ENCODE data around the gene SULT1A4.
"Not testable (repeated sequence)": the region's sequence is repeated elsewhere in the genome, so short reads cannot be mapped to it uniquely, and the experiment has no call there.

SULT1A4 gene

DNA sequence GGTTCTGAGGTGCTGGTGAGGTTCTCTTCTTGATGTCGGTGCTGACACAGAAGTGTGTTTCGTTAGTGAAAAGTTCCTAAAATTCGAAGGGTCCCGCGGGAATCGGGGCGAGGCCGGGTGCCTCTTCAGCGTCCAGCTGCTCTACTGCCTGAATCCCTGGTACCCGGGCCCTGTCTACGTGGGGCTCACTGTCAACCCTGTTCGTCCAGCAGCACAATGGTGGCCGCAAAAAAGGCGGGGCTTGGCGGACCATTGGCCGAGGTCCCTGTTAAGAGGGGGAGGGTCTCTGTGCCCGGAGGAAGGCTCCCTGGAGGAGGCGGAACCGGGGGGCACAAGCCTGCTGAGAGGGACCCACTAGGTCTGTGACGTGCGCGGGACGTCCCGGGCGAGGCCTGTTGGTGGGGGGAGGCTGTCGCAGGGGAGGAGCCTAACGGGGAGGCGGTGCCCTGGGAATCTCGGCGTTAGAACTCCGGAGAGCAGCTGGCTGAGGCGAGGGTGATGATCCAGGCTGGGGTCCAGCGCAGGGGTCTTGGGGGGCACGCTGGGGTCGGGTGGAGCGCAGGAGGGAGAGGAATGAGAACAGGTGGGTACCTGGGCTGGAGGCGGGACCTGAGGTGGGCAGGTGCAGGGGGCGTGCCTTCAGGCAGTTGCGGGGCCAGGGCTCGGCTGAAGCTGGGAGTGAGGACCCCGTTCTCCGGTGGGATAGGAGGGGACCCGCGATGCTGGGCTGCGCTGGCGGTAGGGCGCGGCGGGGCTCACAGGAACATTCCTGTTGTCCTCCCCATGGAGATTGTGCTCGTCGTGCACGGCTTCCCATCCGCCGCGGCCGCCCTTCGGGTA lies 6.5 kb downstream of the SULT1A4 start:
- H3K4me2 ChIP-seq (ENCODE audit: low read length); H4K20me1 ChIP-seq (ENCODE audit: control insufficient read depth, insufficient read depth, low read depth, low read length); H3K27me3 ChIP-seq (ENCODE audit: control insufficient read depth, low read length): not testable (repeated sequence)

DNA sequence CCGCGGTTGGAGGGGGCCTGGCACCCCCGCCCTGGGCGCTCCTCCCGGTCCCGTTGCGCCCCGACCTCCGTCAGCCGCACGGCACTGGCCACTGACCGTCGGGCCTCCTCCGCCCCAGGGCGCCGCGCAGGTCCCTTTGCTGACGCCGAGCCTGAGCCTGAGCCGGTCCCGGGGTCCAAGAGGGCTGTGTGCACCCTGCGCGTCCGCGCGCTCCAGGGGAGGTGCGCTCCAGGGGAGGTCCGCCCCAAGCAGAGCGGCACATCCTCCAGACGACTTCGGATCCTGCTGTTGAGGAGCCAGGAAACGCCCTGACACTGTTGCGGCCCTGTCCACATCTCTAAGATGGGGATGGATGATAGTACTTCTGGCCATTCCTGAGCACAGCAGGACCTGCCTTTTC lies 7.2 kb downstream of the SULT1A4 start:
- H3K9me2 ChIP-seq (replicated peaks; ENCODE audit: control insufficient read depth, low read length); H3K4me2 ChIP-seq (ENCODE audit: low read length); H4K20me1 ChIP-seq (ENCODE audit: control insufficient read depth, insufficient read depth, low read depth, low read length): not testable (repeated sequence)

More for the DNA sequence above, 6.5 kb downstream of the SULT1A4 start:
- H3F3A ChIP-seq (ENCODE audit: control insufficient read depth, insufficient read depth); H3K4me1 ChIP-seq (ENCODE audit: control insufficient read depth, low read length); H3K4me3 ChIP-seq (ENCODE audit: low read length); H3K79me2 ChIP-seq (ENCODE audit: control insufficient read depth, low read length); H3K9me2 ChIP-seq (replicated peaks; ENCODE audit: control insufficient read depth, low read length); H3K36me3 ChIP-seq (ENCODE audit: control insufficient read depth, low read length); H3K27ac ChIP-seq (ENCODE audit: low read depth, low read length); H3K9me3 ChIP-seq (ENCODE audit: control insufficient read depth, insufficient read depth, low read length): not testable (repeated sequence)

DNA sequence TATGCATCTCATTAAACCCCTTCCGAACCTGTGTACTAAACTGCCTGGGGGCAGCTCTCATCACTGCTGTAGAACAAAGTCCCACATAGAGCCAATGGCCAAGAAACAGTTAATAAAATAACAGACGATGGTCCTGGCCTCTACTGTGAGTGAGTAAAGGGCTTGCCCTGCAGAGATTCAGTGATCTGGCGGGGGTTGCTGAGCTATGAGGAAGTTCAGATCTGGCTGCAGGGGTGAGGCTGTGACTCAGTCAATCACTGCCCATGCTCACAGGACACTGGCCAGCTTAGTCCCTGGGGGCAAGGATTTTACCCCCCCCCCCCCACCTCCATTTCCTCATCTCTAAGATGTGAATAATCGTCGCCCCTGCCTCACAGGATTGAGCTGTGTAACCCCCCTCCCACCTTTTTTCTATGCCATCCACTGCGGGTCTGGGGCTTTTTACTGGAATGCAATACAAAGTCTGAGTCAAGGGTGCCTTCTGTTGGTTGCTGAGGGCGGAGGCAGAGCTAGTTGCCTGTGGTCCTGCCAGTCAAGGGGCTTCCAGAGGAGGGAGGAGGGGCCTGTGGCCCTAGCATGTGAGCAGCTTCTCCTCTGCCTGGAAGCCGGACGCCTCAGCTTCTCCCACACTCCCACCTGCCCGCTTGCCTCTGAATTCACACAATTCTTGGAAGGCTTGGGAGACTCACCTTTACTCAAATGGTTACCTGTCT lies 8.1 kb downstream of the SULT1A4 start:
- H3K4me2 ChIP-seq (ENCODE audit: low read length); H3K4me3 ChIP-seq (ENCODE audit: low read length); H3K9me3 ChIP-seq (ENCODE audit: control insufficient read depth, insufficient read depth, low read length); H4K20me1 ChIP-seq (ENCODE audit: control insufficient read depth, insufficient read depth, low read depth, low read length); H3K79me2 ChIP-seq (ENCODE audit: control insufficient read depth, low read length); H3K36me3 ChIP-seq (ENCODE audit: control insufficient read depth, low read length); H3K4me1 ChIP-seq (ENCODE audit: control insufficient read depth, low read length); H3K27me3 ChIP-seq (ENCODE audit: control insufficient read depth, low read length); H3K9me2 ChIP-seq (replicated peaks; ENCODE audit: control insufficient read depth, low read length); H3F3A ChIP-seq (ENCODE audit: control insufficient read depth, insufficient read depth); H3K27ac ChIP-seq (ENCODE audit: low read depth, low read length): not testable (repeated sequence)

More for the DNA sequence above, 7.2 kb downstream of the SULT1A4 start:
- not testable (repeated sequence) for H3K79me2 ChIP-seq (ENCODE audit: control insufficient read depth, low read length); H3K27ac ChIP-seq (ENCODE audit: low read depth, low read length); H3K36me3 ChIP-seq (ENCODE audit: control insufficient read depth, low read length); H3K4me1 ChIP-seq (ENCODE audit: control insufficient read depth, low read length); H3K4me3 ChIP-seq (ENCODE audit: low read length); H3F3A ChIP-seq (ENCODE audit: control insufficient read depth, insufficient read depth); H3K9me3 ChIP-seq (ENCODE audit: control insufficient read depth, insufficient read depth, low read length); H3K27me3 ChIP-seq (ENCODE audit: control insufficient read depth, low read length)

DNA sequence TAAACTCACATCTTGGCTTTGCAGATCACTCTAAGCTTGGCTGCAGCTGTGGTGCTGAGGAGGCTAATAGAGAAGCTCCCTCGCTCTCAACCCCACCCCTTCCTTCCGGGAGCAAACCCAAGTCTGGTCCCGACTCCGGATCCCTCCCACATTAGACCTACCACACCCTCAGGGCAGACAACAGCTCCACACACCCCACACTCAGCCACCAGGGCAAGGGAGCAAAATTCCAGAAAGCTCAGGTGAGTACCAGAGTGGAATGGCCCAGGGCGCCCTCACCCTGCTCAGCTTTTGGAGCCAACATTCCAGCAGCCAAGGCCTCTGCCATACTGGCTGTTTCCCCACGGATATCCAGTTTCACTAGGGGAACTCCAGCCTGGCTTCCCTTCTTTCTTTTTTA lies 9.9 kb downstream of the SULT1A4 start:
- not testable (repeated sequence) for H3K27ac ChIP-seq (ENCODE audit: low read depth, low read length); H3K4me3 ChIP-seq (ENCODE audit: low read length); H3K27me3 ChIP-seq (ENCODE audit: control insufficient read depth, low read length); H3F3A ChIP-seq (ENCODE audit: control insufficient read depth, insufficient read depth); H4K20me1 ChIP-seq (ENCODE audit: control insufficient read depth, insufficient read depth, low read depth, low read length); H3K9me3 ChIP-seq (ENCODE audit: control insufficient read depth, insufficient read depth, low read length); H3K79me2 ChIP-seq (ENCODE audit: control insufficient read depth, low read length); H3K4me1 ChIP-seq (ENCODE audit: control insufficient read depth, low read length); H3K36me3 ChIP-seq (ENCODE audit: control insufficient read depth, low read length); H3K9me2 ChIP-seq (replicated peaks; ENCODE audit: control insufficient read depth, low read length)
- peak overlapping the region; percentile 37; the same call in 1 of the 2 replicates for H3K4me2 ChIP-seq (ENCODE audit: low read length)

DNA sequence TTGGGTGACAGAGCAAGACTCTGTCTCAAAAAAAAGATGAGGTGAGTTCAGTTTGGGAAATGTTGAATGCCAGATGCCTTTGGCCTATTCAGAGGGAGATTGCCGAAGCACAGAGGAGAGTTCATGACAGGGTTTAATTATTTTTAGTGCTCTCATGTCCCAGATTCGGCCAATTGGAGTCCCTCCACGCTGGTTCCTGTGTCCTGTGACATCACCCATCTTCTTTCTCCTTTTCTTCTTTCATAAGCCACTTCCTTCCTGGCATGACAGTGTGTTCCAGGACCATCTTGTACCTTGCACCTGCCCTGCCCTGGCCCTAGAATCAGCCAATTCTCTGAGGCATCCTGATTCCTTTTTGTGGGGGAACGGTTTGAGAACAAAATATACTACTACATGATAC lies 12.4 kb downstream of the SULT1A4 start:
- H3F3A ChIP-seq (ENCODE audit: control insufficient read depth, insufficient read depth); H3K27ac ChIP-seq (ENCODE audit: low read depth, low read length); H3K4me1 ChIP-seq (ENCODE audit: control insufficient read depth, low read length); H3K79me2 ChIP-seq (ENCODE audit: control insufficient read depth, low read length); H4K20me1 ChIP-seq (ENCODE audit: control insufficient read depth, insufficient read depth, low read depth, low read length); H3K4me2 ChIP-seq (ENCODE audit: low read length); H3K9me2 ChIP-seq (replicated peaks; ENCODE audit: control insufficient read depth, low read length); H3K36me3 ChIP-seq (ENCODE audit: control insufficient read depth, low read length); H3K4me3 ChIP-seq (ENCODE audit: low read length); H3K9me3 ChIP-seq (ENCODE audit: control insufficient read depth, insufficient read depth, low read length); H3K27me3 ChIP-seq (ENCODE audit: control insufficient read depth, low read length): not testable (repeated sequence)

DNA sequence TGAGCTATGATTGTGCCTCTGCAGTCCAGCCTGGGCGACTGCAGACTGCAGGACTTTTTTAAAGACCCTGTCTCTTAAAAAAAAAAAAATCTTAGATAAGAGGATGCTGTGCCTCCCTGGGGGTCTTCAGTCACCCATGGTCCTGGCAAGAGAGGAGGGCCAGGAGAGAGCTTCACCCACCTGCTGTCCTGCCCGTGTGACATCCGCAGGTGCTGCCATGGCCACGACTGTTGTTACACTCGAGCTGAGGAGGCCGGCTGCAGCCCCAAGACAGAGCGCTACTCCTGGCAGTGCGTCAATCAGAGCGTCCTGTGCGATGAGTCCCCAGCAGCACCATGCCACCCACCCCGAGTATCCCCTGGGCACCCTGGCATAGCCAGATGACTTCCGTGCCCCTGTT lies 22.6 kb downstream of the SULT1A4 start:
- not testable (repeated sequence) for H3K79me2 ChIP-seq (ENCODE audit: control insufficient read depth, low read length); H3F3A ChIP-seq (ENCODE audit: control insufficient read depth, insufficient read depth); H3K4me1 ChIP-seq (ENCODE audit: control insufficient read depth, low read length); H3K27me3 ChIP-seq (ENCODE audit: control insufficient read depth, low read length); H3K36me3 ChIP-seq (ENCODE audit: control insufficient read depth, low read length); H4K20me1 ChIP-seq (ENCODE audit: control insufficient read depth, insufficient read depth, low read depth, low read length); H3K4me3 ChIP-seq (ENCODE audit: low read length); H3K9me2 ChIP-seq (replicated peaks; ENCODE audit: control insufficient read depth, low read length); H3K9me3 ChIP-seq (ENCODE audit: control insufficient read depth, insufficient read depth, low read length)
- Histone ChIP-seq H3K27ac (ENCODE audit: low read depth, low read length) (peak overlapping the region; percentile 60), H3K4me2 (ENCODE audit: low read length) (0 out of 2 replicates have a peak overlapping the region, but pooled peaks have one; percentile 27)

DNA sequence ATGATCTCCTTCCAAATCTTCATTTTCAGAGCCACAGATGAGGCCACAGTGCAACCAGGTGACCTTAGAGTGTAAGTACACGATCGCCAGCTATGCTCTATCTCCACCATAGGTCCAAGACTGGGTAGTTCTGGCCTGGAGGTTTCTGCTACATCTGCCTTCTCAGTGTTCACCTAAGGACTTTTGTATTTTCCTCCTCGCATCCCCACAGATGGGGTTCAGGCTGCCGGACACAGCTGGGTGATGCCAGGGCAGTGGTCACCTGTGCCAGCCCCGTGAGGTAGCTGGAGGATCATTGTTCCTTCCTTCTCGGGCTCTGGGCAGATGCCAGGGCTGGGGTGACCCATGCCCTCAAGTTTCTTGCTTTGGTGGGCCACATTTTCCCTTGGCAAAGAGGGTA lies 46.6 kb downstream of the SULT1A4 start, which contains the start of gene NPIPB12:
Gene NPIPB12 (minus strand): TSS at position 101 of the 400 bp plus-strand sequence.
- H3K27ac ChIP-seq (ENCODE audit: low read depth, low read length); H3K4me2 ChIP-seq (ENCODE audit: low read length): not testable (repeated sequence)

More for the DNA sequence above, 46.6 kb downstream of the SULT1A4 start, which contains the start of gene NPIPB12:
- not testable (repeated sequence) for H3K79me2 ChIP-seq (ENCODE audit: control insufficient read depth, low read length); H3K9me3 ChIP-seq (ENCODE audit: control insufficient read depth, insufficient read depth, low read length); H4K20me1 ChIP-seq (ENCODE audit: control insufficient read depth, insufficient read depth, low read depth, low read length); H3K9me2 ChIP-seq (replicated peaks; ENCODE audit: control insufficient read depth, low read length); H3F3A ChIP-seq (ENCODE audit: control insufficient read depth, insufficient read depth); H3K4me1 ChIP-seq (ENCODE audit: control insufficient read depth, low read length); H3K36me3 ChIP-seq (ENCODE audit: control insufficient read depth, low read length); H3K27me3 ChIP-seq (ENCODE audit: control insufficient read depth, low read length); H3K4me3 ChIP-seq (ENCODE audit: low read length)
